GM12873 (cell line): Measurements from ENCODE around the gene AKT1.

Source experiments
- CTCF ChIP-seq: IDR thresholded peaks from 2 replicates; pipeline ENCODE4 v1.5.1; 2012; ENCODE audit warnings: low read depth, mild to moderate bottlenecking, moderate library complexity, low read length, control low read depth; ENCODE audit not compliant: insufficient read depth; ENCODE audit errors: missing control alignments

AKT1 gene

DNA sequence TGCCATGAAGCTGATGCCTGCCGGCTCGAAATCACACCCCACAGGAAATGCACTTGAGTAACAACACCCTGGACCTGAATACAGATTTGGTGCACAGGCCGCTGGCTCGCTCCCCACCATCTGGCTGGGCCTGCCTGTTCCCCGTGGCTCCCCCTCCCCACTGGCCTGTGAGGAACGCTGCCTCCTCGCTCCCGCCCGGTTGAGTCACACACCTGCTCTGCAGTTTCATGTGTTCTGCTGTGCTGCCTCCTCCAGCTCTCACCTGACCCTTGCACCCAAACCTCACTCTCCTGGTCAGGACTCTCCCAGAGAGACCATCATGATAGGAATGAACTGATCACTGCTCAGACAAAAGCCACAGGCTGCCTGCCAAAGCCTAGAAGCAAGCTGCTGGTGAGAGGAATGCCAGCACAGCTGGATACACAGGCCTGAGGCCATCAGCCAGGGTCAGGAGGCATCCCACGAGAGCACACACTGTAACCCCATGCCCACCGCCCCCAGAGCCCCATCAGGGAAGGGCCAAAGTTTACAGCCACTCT lies 46.4 kb downstream of the AKT1 start:
- no peak for TF ChIP-seq CTCF

DNA sequence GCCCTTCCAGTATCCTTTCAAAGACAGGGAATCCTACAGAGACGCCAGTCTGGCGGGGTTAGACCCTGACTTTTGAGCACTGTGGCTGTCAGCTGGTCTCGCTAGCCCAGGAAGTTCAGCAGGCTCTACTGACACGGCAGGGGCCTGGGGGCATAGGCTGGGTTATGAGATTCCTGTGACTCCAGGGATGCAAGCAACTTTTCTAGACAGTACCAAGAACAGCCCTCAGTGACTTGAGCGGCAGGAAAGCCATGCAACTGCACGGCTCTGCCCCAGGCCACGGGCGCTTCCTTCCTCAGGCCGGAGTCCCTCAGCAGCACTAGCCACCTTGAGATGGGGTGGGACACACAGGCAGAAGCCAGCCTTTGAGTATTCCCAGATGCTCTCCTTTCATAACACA lies 47.7 kb downstream of the AKT1 start:
- no peak for TF ChIP-seq CTCF

DNA sequence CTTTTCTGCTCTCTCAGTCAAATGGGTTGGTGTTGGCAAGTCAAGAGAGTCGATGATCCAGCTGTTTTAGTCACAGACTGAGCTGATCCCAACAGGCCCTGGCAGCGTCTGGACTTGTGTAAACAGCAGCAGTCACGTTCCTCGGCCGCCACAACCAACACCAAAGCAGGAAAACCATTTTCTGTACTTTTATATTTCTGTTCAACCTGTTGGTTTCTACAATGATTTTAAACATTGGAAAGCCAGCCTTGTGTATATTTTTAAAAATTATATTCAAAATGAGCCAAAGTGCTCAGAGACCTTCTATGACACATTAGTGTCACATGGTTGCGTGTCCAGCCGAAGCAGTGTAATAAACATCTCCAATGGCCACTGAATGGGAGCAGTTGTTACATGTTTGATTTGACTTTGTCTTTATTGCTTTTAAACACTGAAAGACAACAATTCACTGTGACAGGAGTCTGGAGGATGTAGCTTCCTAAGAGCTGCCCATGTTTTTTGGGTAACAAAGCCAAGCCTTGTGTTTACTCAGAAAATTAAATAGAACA lies 48.5 kb downstream of the AKT1 start:
- TF ChIP-seq CTCF = no peak

DNA sequence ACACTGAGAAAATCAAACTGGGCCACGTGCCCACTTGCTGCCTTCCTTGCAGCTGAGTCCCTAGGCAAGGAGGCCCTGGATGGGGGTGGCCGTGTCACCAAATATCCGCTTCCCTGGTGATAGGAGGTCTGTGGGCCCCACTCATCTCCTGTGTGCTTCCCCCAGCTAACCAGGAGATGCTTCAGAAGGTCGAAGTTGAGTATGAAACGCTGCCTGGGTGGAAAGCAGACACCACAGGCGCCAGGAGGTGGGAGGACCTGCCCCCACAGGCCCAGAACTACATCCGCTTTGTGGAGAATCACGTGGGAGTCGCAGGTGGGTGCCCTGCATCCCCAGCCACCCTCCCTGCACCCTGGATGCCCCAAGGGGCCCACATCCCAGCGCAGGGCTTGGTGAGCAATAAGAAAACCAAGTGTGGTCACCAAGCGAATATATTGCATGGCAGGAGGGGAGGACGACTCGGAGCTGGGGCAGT lies 49.4 kb downstream of the AKT1 start:
- TF ChIP-seq CTCF = no peak

DNA sequence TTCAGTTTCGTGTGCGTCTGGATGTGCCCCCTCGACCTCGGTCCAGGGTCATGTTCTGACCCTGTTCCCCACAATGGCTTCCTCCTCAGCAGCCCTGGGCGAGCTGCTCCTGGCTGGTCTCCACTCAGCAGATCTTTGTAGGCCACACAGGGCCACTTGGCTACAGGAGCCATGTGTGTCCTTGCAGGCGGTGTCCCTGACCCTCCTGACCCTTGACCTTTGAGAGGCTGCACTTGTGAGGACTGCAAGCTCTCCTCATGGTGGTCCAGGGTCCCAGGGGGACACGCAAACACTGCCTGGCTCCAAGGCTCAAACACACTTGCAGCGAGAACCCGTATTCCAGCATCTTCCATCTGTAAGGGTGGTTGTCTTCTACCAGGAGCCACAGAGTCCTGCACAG lies 50.1 kb downstream of the AKT1 start:
- TF ChIP-seq CTCF = no peak

- TF ChIP-seq CTCF = no peak
Measured at GRCh38 chr14:104744484-104744883, 51.1 kb downstream of the AKT1 start.

DNA sequence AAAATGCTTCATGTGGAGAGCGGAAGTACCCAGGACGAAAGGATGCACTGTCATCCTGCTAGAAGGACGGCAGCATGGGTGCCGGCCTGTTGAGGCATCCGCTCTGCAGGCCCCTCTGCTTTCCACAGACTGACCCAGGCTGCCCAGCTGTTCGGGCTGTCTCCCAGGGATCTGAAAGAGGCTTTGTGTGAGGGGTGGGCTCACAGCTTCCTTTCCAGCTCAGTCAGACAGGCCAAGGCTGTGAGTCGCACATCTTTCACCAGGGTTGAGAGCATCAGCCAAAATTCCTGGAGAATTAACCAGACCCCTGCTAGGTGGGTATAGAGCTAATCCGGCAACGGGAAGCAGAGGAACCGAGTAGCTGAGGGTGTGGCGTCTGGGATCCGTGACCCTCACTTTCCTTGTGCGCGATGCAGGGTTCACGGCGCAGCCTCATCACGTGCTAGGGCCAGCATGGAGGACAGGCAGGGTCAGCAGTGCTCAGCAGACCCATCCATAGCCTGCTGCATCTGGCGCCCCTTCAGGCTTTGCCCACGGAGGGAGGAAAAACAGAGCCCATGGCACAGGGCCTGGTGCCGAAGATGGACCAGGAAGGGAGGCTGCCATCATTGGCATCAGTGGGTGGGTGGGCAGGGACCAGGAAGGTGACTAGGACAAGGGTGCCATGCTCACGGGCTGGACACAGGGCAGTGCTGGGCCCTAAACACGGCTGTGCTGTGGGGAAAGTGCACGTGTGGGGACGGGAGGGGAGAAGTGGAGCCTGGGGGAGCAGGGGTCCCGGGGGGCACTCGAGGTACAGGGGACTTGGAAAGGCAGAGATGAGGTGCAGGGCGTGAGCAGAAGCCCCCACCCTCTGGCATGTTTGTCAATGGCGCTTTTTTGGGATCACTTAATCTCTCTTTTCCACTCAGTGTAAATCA lies 51.8 kb downstream of the AKT1 start:
- TF ChIP-seq CTCF = no peak
